ENCODE data around the gene RMI2.

RMI2 gene

DNA sequence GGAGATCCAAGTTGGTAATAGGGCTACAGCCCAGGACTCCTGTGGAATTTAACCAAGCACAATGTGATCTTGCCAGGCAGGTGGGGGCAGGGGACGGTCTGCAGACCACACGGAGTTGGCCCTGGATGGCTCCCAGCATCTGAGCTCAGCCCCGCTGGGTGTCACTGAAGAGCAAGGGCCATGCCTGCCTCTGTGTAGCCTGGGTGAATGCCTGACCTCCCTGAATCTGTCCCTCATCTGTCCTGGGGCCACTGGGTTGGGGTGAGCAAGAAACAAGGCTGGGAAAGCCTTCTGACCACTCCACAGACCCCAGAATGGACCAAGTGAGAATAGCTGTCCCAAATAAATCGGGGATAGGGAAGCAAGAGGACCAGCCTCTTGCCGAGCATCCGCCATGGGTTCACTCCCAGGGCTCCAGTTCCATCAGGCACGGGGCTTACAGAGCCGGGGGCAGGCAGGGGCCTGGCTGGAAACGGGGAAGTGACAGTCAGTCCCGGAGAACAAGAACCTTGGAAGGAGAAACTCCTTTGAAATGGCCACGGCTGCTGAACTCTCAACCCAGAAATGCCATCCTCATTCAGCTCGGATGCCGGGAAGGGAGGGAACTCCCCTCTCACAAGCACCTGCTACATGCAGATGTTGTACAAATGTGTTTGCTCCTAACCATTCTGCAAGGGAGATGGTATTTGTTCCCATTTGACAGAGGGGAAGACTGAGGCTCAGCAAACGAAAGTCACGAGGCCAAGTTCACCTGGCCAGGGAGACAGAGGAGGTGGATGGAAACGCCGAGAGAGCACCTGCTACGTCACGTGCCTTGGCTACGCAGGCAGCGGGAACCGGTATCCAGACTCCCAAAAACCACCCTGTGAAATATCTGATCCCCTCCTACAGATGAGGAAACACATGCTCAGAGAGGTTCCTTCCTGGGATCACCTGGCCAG is 50.0 kb downstream of the RMI2 start:
- Histone ChIP-seq H3K4me3 (no peak overlapping the region), H4K20me1 (peaks cover 0 to 6% (median 0%) of the 10 kb centered on the region in 11 experiments; a peak in 2 of 22 replicates), H3K27me3 (no peaks in the 10 kb centered on the region), H3K27ac (no peak overlapping the region), H3K9ac (no peak overlapping the region), H3K4me1 (peaks cover 0 to 7% (median 0%) of the 10 kb centered on the region in 10 experiments; a peak in 1 of 20 replicates), H3K4me2 (no peak overlapping the region), H3K36me3 (no peaks in the 10 kb centered on the region), H3K9me3 (replicated peaks in 1 of 11) (no peaks in the 10 kb centered on the region)
- no peak for TF ChIP-seq Cebpa-rat (IDR thresholded peaks at IDR 0.05)

GRCh38 chr16:11395949-11396240 is 50.6 kb downstream of the RMI2 start:
- Histone ChIP-seq H3K27ac (no peak overlapping the region), H3K4me1 (peaks cover 0 to 7% (median 0%) of the 10 kb centered on the region in 10 experiments; a peak in 1 of 20 replicates), H3K9me3 (replicated peaks in 1 of 11) (no peaks in the 10 kb centered on the region), H3K4me2 (no peak overlapping the region), H4K20me1 (peaks cover 0 to 6% (median 0%) of the 10 kb centered on the region in 11 experiments; a peak in 2 of 22 replicates), H3K4me3 (no peak overlapping the region), H3K36me3 (no peaks in the 10 kb centered on the region), H3K9ac (no peak overlapping the region), H3K27me3 (no peaks in the 10 kb centered on the region)
- no peak for TF ChIP-seq Cebpa-rat (IDR thresholded peaks at IDR 0.05)

DNA sequence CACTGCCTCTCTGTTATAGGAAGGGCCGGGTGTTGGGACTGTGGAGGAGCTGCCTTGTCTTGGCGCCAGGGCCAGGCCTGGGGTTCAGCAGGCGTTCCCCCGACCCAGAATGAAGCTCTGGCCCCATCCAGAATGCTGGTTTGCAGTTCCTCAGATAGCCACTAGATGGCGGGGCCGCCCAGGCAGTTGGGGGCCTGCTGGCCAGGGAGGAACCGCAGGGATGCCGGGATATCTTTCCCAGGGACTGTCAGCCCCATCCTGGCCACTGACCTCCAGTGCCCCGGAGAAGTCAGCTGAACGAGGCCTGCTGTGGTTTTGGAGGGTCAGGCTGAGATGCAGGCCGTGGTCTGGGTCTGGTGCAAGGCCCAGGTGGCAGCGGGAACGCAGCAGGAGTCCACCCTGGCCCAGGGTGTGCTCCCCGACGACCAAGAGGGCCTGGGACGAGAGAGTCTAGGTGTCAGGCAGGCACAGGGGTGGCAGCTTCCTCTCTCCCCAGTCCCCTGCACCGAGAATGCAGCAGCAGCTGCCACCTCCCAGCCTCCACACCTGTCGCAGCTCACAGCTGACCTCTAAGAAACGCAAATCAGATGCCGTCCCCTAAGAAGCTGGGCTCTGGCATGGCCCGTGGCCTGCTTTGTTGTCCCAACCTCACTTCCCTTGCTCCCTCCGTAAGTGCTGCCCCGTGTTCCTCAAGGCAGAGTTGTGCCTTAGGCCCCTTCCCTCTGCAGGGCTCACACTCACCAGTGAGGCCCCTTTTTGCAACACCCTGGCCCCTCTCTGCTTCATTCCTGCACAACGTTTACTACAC is 51.2 kb downstream of the RMI2 start:
- Histone ChIP-seq H3K4me2 (no peak overlapping the region), H3K4me3 (no peak overlapping the region), H3K36me3 (no peaks in the 10 kb centered on the region), H4K20me1 (peaks cover 0 to 6% (median 0%) of the 10 kb centered on the region in 11 experiments; a peak in 1 of 22 replicates), H3K27me3 (no peaks in the 10 kb centered on the region), H3K4me1 (peaks cover 0 to 7% (median 0%) of the 10 kb centered on the region in 10 experiments; a peak in 1 of 20 replicates), H3K9ac (no peak overlapping the region), H3K27ac (no peak overlapping the region), H3K9me3 (replicated peaks in 1 of 11) (no peaks in the 10 kb centered on the region)
- TF ChIP-seq Cebpa-rat (IDR thresholded peaks at IDR 0.05) = no peak

GRCh38 chr16:11398136-11398535 is 52.9 kb downstream of the RMI2 start:
- H3K4me2 ChIP-seq = no peak overlapping the region
- no peaks in the 10 kb centered on the region for H3K36me3 ChIP-seq
- 0 out of 22 replicates have a peak, but pooled peaks cover 0 to 6% (median 0%) of the 10 kb centered on the region in 11 experiments for H4K20me1 ChIP-seq
- H3K9ac ChIP-seq = no peak overlapping the region
- no peak overlapping the region for H3K27ac ChIP-seq
- peaks cover 0 to 8% (median 0%) of the 10 kb centered on the region in 10 experiments; a peak in 3 of 20 replicates for H3K4me1 ChIP-seq
- no peak for TF ChIP-seq Cebpa-rat (IDR thresholded peaks at IDR 0.05)
- H3K4me3 ChIP-seq = no peak overlapping the region
- H3K9me3 ChIP-seq (replicated peaks in 1 of 11) = no peaks in the 10 kb centered on the region
- no peaks in the 10 kb centered on the region for H3K27me3 ChIP-seq

- no peaks in the 10 kb centered on the region for H3K9me3 ChIP-seq (replicated peaks in 1 of 11)
- no peak for TF ChIP-seq Cebpa-rat (IDR thresholded peaks at IDR 0.05)
- H3K27me3 ChIP-seq = no peaks in the 10 kb centered on the region
- peaks cover 0 to 8% (median 0%) of the 10 kb centered on the region in 10 experiments; a peak in 3 of 20 replicates for H3K4me1 ChIP-seq
- no peak overlapping the region for H3K9ac ChIP-seq
- no peak overlapping the region for H3K27ac ChIP-seq
- no peaks in the 10 kb centered on the region for H3K36me3 ChIP-seq
- H3K4me2 ChIP-seq = no peak overlapping the region
- 0 out of 22 replicates have a peak, but pooled peaks cover 0 to 6% (median 0%) of the 10 kb centered on the region in 11 experiments for H4K20me1 ChIP-seq
- no peak overlapping the region for H3K4me3 ChIP-seq
Observed at GRCh38 chr16:11398851-11399250, 53.6 kb downstream of the RMI2 start.

DNA sequence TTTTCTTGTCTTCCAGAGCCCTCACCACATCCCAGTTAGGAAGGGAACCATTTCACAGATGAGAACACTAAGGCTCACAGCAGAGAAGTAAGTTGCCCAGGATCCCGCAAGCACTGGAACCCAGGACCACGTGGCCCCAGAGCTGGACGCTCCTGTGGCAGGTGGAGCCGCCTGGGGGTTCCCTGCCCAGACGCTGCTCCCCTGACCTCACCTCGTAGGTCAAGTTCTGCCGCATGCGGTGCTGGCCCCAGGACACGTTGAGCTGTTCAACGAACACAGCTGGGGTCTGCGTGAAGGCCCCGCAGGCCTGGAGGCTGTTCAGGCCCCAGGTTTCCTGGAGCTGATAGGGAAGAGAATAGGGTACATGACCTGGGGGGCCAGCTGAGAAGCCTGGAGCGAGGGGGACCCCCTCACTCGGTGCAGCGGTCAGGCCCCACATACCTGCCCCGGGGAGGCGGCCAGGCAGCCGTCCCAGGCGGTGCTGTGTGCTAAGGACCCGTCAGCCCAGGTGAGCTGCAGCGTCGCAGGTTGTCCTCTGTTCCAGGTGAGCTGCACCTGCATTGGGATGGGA is 54.1 kb downstream of the RMI2 start:
- Histone ChIP-seq H3K9ac (no peak overlapping the region), H3K27ac (no peak overlapping the region), H3K4me1 (peaks cover 0 to 8% (median 0%) of the 10 kb centered on the region in 10 experiments; a peak in 3 of 20 replicates), H3K4me2 (no peak overlapping the region), H3K27me3 (no peaks in the 10 kb centered on the region), H3K9me3 (replicated peaks in 1 of 11) (no peaks in the 10 kb centered on the region), H4K20me1 (0 out of 22 replicates have a peak, but pooled peaks cover 0 to 6% (median 0%) of the 10 kb centered on the region in 11 experiments), H3K36me3 (no peaks in the 10 kb centered on the region), H3K4me3 (no peak overlapping the region)
- TF ChIP-seq Cebpa-rat (IDR thresholded peaks at IDR 0.05) = no peak

- H3K9me3 ChIP-seq (replicated peaks in 1 of 11) = no peaks in the 10 kb centered on the region
- no peak overlapping the region for H3K9ac ChIP-seq
- peaks cover 0 to 8% (median 0%) of the 10 kb centered on the region in 10 experiments; a peak in 3 of 20 replicates for H3K4me1 ChIP-seq
- no peak overlapping the region for H3K27ac ChIP-seq
- H4K20me1 ChIP-seq = 0 out of 22 replicates have a peak, but pooled peaks cover 0 to 6% (median 0%) of the 10 kb centered on the region in 11 experiments
- H3K27me3 ChIP-seq = no peaks in the 10 kb centered on the region
- H3K36me3 ChIP-seq = no peaks in the 10 kb centered on the region
- no peak overlapping the region for H3K4me3 ChIP-seq
- no peak overlapping the region for H3K4me2 ChIP-seq
- no peak for TF ChIP-seq Cebpa-rat (IDR thresholded peaks at IDR 0.05)
Observed at GRCh38 chr16:11400076-11400475, 54.8 kb downstream of the RMI2 start.
